ENCODE results near the gene TBKBP1. TPM values are rescaled to one million over a fixed set of nuclear protein-coding genes. Genes with fewer than 3 reads are reported as not detected.

Gene TBKBP1
- total and polyA plus RNA-seq, 2 donors (not counting 3 experiments of a cell fraction or from before 2014, with no cell fraction given): 7.0 to 11.7 TPM

DNA sequence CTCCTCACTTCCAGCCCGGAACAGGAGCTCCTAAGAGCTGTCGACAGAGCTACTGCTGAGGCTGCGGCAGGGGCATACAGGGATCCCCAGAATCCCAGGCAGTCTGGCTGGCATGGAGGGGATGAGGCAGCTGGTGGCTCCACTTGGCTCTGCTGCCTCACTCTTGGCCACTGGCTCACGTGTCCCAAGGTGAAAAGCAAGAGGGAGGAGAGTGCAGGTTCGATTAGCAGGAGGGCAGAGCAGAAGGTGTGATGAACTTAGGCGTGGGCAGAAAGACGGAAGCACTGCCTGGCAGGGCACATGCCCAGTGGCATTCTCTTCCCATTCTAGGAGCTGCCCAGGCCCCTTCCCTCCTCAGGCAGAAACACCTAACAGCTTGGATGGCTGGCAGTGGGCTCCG is 27.8 kb downstream of the TBKBP1 start:
- H3K4me1 ChIP-seq (ENCODE audit: control insufficient read depth, extremely low read depth, insufficient read depth, low read length): no peaks in the 10 kb centered on the region
- H3K9me1 ChIP-seq (replicated peaks; ENCODE audit: control insufficient read depth, extremely low read depth, insufficient read depth, low read length): no peaks in the 10 kb centered on the region
- no peak overlapping the region for H2AFZ ChIP-seq (ENCODE audit: low read depth, low read length)
- intact Hi-C loops (cut with micrococcal nuclease): no loop called here
- TF ChIP-seq POLR2A (IDR thresholded peaks at IDR 0.05; ENCODE audit: low read depth, low read length) (no peak), FOS (IDR thresholded peaks at IDR 0.05; ENCODE audit: borderline replicate concordance, insufficient read depth, low read length) (no peak), POLR2AphosphoS5 (IDR thresholded peaks at IDR 0.05; ENCODE audit: insufficient read depth, low read depth, low read length) (no peak), JUN (IDR thresholded peaks at IDR 0.05; ENCODE audit: borderline replicate concordance, insufficient read depth, insufficient read length, low read depth) (no peak), EZH2 (IDR thresholded peaks at IDR 0.05; ENCODE audit: borderline replicate concordance, low read depth, low read length, severe bottlenecking) (no peak), GATA2 (IDR thresholded peaks at IDR 0.05; ENCODE audit: insufficient read depth, insufficient read length, low read depth, low read length) (no peak)
- TF ChIP-seq, protein P1, sequence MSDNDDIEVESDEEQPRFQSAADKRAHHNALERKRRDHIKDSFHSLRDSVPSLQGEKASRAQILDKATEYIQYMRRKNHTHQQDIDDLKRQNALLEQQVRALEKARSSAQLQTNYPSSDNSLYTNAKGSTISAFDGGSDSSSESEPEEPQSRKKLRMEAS (IDR thresholded peaks at IDR 0.05; ENCODE audit: insufficient read depth, insufficient read length): no peak
- TF ChIP-seq, protein P2, sequence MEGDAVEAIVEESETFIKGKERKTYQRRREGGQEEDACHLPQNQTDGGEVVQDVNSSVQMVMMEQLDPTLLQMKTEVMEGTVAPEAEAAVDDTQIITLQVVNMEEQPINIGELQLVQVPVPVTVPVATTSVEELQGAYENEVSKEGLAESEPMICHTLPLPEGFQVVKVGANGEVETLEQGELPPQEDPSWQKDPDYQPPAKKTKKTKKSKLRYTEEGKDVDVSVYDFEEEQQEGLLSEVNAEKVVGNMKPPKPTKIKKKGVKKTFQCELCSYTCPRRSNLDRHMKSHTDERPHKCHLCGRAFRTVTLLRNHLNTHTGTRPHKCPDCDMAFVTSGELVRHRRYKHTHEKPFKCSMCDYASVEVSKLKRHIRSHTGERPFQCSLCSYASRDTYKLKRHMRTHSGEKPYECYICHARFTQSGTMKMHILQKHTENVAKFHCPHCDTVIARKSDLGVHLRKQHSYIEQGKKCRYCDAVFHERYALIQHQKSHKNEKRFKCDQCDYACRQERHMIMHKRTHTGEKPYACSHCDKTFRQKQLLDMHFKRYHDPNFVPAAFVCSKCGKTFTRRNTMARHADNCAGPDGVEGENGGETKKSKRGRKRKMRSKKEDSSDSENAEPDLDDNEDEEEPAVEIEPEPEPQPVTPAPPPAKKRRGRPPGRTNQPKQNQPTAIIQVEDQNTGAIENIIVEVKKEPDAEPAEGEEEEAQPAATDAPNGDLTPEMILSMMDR (IDR thresholded peaks at IDR 0.05; ENCODE audit: extremely low read depth in 1 of 2, insufficient read depth in 1 of 2, low read depth in 1 of 2, low read length in 2 of 2): no peak
- dilution Hi-C loops (cut with MboI; ENCODE audit: extremely low pct_ligation_motif_present, low sequenced_read_pairs): no loop called here
- no peaks in the 10 kb centered on the region for H4K20me1 ChIP-seq (replicated peaks; ENCODE audit: control insufficient read depth, extremely low read depth, insufficient read depth, low read length)
- no peak overlapping the region for H3K4me3 ChIP-seq (replicated peaks in 1 of 3; ENCODE audit: insufficient read depth in 1 of 3, low read depth in 1 of 3, low read length in 3 of 3)
- no peaks in the 10 kb centered on the region for H3K36me3 ChIP-seq (ENCODE audit: control insufficient read depth in 2 of 2, extremely low read depth in 1 of 2, insufficient read depth in 2 of 2, low read length in 2 of 2)
- no peaks in the 10 kb centered on the region for H3K79me2 ChIP-seq (ENCODE audit: control insufficient read depth, insufficient read depth, low read length)
- H3K27me3 ChIP-seq (ENCODE audit: control insufficient read depth in 2 of 2, insufficient read depth in 2 of 2, low read length in 2 of 2): peaks cover 40 to 42% of the 10 kb centered on the region in 2 experiments
- POLR2A ChIA-PET: no interaction called here
- no peak overlapping the region for H3K27ac ChIP-seq (ENCODE audit: insufficient read depth, low read depth, low read length)
- FAIRE-seq: no peak
- BruUV-seq (replicated peaks): no TSS peak
- no peak for DNase-seq (ENCODE audit: low read depth, low spot score)
- CTCF ChIA-PET: interaction anchor here (1.1 to 1.8 kb wide), 2 partner anchors 12 to 24 kb away, joined by 3 to 5 read pairs; no protein-coding TSS in a partner anchor
- H3K9ac ChIP-seq (replicated peaks; ENCODE audit: extremely low read depth, insufficient read depth, low read length): no peak overlapping the region
- H3K9me3 ChIP-seq (replicated peaks; ENCODE audit: control insufficient read depth, insufficient read depth, low read length): no peaks in the 10 kb centered on the region
- H3K4me2 ChIP-seq (ENCODE audit: insufficient read depth, low read length): no peak overlapping the region
